Globus pallidus (tissue), 1 donor: Measurements from ENCODE around the gene CLCNKB.

Experiments used
- DNase-seq: peaks from one replicate; pipeline ENCODE4 v3.0.0-alpha.2; 2015; ENCODE audit warnings: low spot score

The CLCNKB gene

GRCh38 chr1:16095447-16095846, 51.9 kb downstream of the CLCNKB start:
- DNase-seq, result no peak

GRCh38 chr1:16099412-16099811, 55.8 kb downstream of the CLCNKB start:
- no peak for DNase-seq

- no peak for DNase-seq
Observed at GRCh38 chr1:16101623-16102022, 58.0 kb downstream of the CLCNKB start.
